Gastrocnemius medialis (tissue), 4 donors: ENCODE data around the gene PSRC1.

Source experiments
- CTCF ChIP-seq, 5 experiments: fragments of 450-650 bp in 3 of 5; fragments of 200-600 bp in 2 of 5; sonication (generic) in 2 of 5; IDR thresholded peaks in 4 of 5; conservative IDR thresholded peaks in 1 of 5; 1 replicate in 4 of 5; 2 replicates in 1 of 5; pipeline ENCODE4 v1.5.1; 2016 to 2019; ENCODE audit warnings: antibody characterized with exemption in 5 of 5, mild to moderate bottlenecking in 3 of 5, moderate library complexity in 3 of 5
- POLR2A ChIP-seq, 2 donors: fragments of 450-650 bp; IDR thresholded peaks; one replicate each; pipeline ENCODE4 v1.6.1; 2017; ENCODE audit warnings: antibody characterized with exemption in 2 of 2, mild to moderate bottlenecking in 2 of 2, moderate library complexity in 2 of 2

GRCh38 chr1:109259674-109260557 lies 23.0 kb downstream of the PSRC1 start:
- TF ChIP-seq CTCF (IDR thresholded peaks at IDR 0.05 in 4 of 5, conservative IDR thresholded peaks at IDR 0.05 in 1 of 5) (no peak), POLR2A (IDR thresholded peaks at IDR 0.05) (no peak)
